HG03280 (cell line): Measurements from ENCODE around the gene C1QTNF6.
"Not testable (repeated sequence)": the region's sequence is repeated elsewhere in the genome, so short reads cannot be mapped to it uniquely, and the experiment has no call there.

Experiments used
- ATAC-seq: cut with Tn5 transposase; IDR thresholded peaks from one replicate; pipeline ENCODE4 v1.9.1; 2021; ENCODE audit warnings: mild to moderate bottlenecking, moderate library complexity; ENCODE audit not compliant: unreplicated experiment

C1QTNF6 gene

DNA sequence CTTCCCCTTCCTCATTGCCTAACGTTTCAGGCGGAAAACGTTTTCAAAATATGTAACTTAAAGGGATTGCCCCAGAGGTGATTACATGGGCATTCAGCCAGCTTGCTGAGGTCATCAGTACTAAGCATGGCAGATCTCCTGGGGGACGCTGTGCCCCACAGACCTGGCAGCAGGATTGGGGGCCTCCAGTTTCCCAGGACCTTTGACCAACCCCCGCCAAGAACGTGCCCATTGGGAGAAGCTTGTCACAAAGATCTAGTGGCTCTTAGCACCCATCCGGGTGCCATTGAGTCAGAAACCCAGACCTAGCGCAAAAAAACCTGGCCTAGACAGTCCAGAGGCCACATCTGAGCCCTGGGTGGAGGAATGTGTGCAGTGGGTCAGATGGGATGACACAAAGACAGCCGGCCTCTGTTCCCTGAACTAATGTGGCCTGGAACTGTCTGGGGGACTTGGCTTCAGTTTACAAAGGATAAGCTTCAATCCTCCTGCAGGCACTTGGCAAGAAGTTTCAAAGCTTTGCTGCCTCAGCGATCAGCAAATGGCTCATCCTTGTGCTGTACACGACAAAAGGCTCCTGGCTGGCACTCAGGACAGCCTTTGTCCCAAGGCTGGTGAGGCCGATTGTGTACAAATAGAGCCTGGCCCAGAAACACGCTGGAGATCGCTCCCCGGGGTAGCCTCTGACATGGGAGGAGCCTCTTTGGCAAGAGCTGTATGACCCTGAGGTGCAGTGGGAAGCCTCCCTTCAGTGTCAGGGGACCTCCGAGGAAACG is 9.5 kb downstream of the C1QTNF6 start:
- ATAC-seq = no peak

DNA sequence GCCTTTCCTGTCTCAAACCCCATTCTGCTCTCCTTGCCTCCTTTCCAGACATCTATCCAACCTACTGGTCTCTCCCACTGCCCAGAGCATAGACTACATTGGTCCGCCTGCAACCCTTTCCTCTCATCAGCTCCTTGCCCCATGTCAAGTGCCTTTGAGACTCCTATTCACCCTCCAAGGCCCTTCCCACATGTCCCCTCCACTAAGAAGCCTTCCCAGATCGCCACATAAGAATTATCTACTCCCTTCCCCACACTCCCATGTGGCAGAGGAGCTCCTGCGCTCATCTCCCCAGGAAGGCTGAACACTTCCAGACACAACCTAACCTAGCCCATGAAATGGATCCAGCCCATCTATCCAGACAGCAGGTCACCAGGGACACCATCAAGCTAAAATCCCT is 10.3 kb downstream of the C1QTNF6 start:
- no peak for ATAC-seq

DNA sequence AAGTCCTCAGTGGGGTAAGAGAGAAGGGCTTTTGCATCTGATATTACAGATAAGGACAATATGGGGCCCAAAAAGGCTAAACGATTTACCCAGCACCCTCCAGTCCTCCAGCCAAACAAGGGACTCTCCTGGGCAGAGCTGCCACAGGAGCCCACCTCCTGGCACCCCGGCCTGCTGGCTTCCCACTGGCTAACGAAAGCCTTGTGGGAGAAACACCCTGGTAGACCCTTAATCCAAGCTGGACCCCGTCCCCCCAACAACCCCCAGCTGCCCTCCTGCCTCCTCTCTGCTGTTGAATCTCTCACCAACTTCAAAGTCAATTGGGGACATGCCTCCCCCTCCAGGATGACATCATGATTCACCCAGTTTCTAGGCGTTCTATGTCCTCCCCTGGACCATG is 10.8 kb downstream of the C1QTNF6 start:
- ATAC-seq = no peak

DNA sequence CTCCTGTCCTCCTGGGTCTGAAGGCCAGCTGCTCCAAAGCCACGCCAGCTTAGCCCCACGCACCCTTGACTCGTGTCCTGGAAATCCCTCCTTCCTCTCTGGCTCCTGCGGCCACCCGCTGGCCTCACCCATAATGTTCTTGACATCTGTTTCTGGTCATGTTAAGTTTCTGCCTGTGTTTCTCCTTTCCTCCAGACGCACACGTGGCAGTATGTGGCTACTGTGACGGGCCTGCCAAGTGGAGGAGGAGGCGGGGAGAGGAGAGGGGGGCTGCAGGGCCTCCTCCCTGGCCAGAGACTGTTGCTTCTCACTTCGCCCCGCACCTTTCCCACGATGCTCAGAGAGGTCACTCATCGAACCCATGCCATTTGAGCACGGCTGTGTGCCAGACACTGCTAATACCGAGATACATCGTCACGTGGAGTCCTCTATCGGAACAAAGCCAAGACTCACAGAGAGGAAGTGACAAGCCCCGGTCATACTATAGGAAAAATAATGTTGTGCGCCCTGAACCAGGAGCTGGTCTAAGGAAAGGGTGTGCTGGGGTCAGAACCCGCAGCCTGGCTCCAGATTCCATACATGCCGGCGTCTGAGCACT is 11.5 kb downstream of the C1QTNF6 start:
- no peak for ATAC-seq

GRCh38 chr22:37175414-37176281 is 12.4 kb downstream of the C1QTNF6 start:
- no peak for ATAC-seq

DNA sequence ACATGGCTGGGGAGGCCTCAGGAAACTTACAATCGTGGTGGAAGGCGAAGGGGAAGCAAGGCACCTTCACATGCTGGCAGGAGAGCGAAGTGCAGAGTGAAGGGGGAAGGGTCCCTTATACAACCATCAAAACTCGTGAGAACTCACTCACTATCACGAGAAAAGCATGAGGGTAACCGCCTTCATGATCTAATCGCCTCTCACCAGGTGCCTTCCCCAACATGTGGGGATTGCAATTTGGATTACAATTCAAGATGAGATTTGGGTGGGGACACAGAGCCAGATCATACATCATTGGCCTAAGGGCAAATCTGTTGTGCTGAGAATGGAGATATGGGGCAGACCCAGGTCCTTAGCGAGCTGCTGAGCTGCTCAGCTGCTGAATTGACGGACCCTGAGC is 13.1 kb downstream of the C1QTNF6 start:
- no peak for ATAC-seq

GRCh38 chr22:37173709-37174108 is 14.3 kb downstream of the C1QTNF6 start:
- ATAC-seq = no peak

DNA sequence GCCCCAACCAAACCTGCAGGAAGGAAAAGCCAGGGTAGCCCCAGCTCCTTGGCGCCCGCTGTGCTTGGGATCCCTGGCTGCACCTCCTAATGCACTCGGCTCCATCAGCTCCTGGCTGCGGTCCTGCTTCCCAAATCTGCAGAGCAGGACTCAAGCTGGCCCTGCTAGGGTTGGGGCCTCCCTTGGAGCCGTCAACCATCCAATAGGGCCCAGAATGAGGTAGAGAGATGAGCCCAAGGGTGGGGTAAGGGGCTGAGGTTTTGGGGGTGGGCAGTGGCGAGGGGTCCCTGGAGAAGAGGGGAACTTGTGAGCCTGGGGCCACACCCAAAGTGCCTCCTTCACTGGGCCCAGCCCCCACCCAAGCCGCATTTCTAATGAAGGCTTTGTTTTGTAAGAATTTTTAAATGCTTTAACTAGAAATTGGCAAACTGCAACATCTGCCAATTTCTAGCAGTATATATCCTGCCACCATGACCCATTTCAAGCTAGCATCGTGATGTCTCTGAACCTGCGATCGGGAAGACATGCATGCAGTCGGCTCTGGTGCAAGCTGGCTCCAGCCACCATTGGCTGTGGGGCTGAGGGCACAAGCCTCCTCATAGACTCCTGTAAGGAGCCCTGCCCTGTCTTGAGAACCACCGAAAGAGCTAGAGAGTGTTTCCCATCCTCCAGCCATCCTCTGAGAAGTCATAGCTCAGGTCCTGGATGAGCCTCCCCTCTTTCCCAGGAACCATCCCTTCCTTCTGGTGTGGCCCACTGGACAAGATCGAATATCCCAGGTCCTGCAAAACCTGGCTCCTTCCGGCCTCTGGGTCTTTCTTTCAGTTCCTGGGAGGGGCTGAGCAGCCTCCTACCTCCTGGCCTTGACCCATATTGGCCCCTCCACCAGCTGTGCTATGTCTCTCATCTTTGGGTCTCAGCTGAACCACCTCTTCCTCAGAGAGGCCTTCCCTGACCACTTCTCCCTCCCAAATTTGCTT is 15.5 kb downstream of the C1QTNF6 start:
- no peak for ATAC-seq

- ATAC-seq = no peak
Measured at GRCh38 chr22:37171662-37172061, 16.4 kb downstream of the C1QTNF6 start.

GRCh38 chr22:37170689-37171405 is 17.2 kb downstream of the C1QTNF6 start:
- ATAC-seq = not testable (repeated sequence)

GRCh38 chr22:37169947-37170688 is 17.9 kb downstream of the C1QTNF6 start:
- no peak for ATAC-seq

GRCh38 chr22:37169406-37169805 is 18.6 kb downstream of the C1QTNF6 start:
- no peak for ATAC-seq

DNA sequence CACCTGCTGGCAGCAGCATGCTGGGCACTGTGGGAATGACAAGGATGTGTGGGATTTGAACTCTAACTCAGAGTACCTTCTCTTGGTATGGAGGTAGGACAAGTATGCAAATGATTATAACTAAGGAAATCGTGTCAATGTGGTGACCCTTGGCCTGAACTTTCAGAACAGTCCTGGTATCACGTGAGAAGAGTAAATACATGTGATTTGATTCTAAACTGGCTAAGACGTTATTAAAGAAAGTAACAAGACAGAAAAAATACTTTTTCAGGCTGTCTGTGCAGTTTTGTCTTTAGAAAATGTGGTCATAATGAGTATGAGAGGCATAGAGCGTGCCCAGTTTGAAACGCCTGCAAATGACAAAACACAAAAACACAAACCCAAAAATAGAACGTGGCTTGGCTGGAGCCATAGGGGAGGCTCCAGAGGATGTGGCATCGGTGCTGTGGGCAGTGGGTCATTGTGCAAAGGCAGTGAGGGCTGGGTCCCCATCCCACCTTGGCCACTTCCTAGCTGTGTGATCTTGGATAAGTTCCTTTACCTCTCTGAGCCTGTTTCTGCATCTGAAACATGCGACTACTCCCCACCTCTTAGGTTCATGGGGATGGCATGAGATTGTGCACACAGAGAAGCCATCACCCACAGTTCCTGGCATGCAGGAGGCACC is 19.9 kb downstream of the C1QTNF6 start:
- no peak for ATAC-seq

- ATAC-seq = no peak
Measured at GRCh38 chr22:37167176-37167980, 20.7 kb downstream of the C1QTNF6 start.

- ATAC-seq = no peak
Measured at GRCh38 chr22:37166675-37167066, 21.4 kb downstream of the C1QTNF6 start.

DNA sequence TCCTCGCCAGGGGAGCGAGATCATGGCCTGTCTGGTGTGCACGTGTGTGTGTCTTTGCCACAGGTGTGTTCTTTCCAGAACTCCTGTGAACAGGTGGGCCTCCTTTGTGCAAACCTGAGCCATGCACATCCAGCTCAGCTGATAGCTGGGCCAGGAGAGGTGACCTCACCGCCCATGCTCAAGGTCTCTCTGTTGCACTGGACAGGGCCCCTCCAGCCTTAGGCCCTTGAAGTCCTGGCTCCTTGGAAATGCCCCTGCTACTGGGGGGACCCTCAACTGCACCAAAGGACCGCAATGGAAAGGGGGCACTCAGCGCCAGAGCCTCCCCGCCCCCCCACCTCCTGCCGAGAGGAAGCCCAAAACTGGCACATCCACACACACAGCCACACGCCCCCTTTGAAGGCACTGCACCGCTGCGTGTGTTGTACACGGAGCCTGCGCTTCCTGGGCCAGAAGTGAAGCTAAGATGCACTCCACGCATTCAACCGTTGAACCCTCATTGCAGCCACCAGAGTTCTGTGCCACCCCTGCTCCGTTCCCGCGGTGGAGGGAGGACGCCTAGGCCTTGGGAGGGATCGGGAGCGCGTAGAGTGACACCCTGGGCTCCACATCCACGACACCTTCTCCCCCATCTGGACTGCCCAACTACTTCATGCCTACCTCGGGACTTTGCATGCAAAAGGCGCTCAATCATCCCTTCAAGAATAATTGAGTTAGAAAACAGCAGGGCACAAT is 21.9 kb downstream of the C1QTNF6 start:
- ATAC-seq = no peak

- ATAC-seq = no peak
Measured at GRCh38 chr22:37165066-37165465, 23.0 kb downstream of the C1QTNF6 start.
